GM12878 (cell line): Measurements from ENCODE around the gene ZNF407. TPM values are rescaled to one million over a fixed set of nuclear protein-coding genes. Genes with fewer than 3 reads are reported as not detected.
A peak's percentile ranks its signal among the peaks of the same experiment; 100 is the strongest.

Experiments
- ATAC-seq: fragments of 200-7000 bp; cut with Tn5 transposase; 3 replicates; pipeline ENCODE4 v1.9.1; 2020; ENCODE audit warnings: mild to moderate bottlenecking, moderate library complexity
- BruUV-seq: library from RNA; stranded (reverse); fragments of 400-500 nt; replicated peaks from 2 replicates; lab custom pipeline; 2021; lab: Mats Ljungman, UMichigan
- CTCF ChIA-PET: fragments of 300-600 bp; sonication (Branson Sonifier 250); formaldehyde crosslinking; extraction: SDS; loops from one replicate; lab custom pipeline; 2021; ENCODE audit warnings: inconsistent platforms; lab: Yijun Ruan, JAX
- POLR2A ChIA-PET: fragments of 350-600 bp; formaldehyde crosslinking; extraction: SDS; loops from one replicate; lab custom pipeline; 2021; ENCODE audit warnings: inconsistent platforms; lab: Charles Lee
- RAD21 ChIA-PET: fragments of 300-600 bp; sonication (Branson Sonifier 250); formaldehyde crosslinking; loops from one replicate; lab custom pipeline; 2023; ENCODE audit warnings: antibody characterized with exemption; ENCODE audit not compliant: unreplicated experiment; lab: Charles Lee
- SMC1A ChIA-PET: fragments of 300-600 bp; sonication (Branson Sonifier 250); formaldehyde crosslinking; loops from one replicate; lab custom pipeline; 2023; ENCODE audit not compliant: unreplicated experiment, uncharacterized antibody; lab: Charles Lee
- DNase-seq: peaks from one replicate; pipeline ENCODE4 v3.0.0-alpha.2; 2011; ENCODE audit warnings: low read depth, low spot score
- FAIRE-seq: peaks from 3 replicates; lab custom pipeline; 2011; peaks lifted over from hg19 to GRCh38; lab: Jason Lieb, UNC
- H2AFZ ChIP-seq: 2 replicates; pipeline ENCODE4 v1.6.0; 2011; ENCODE audit warnings: low read depth, low read length, control low read depth; ENCODE audit not compliant: control insufficient read depth
- H3K27ac ChIP-seq: 2 replicates; pipeline ENCODE4 v1.5.1; 2011; ENCODE audit warnings: control low read depth; ENCODE audit not compliant: control insufficient read depth, insufficient read depth
- H3K27me3 ChIP-seq, 2 experiments: replicated peaks in 1 of 2; 2 replicates each; pipeline versions ENCODE4 v1.6.0 to v1.6.1; 2011; ENCODE audit warnings: low read length in 1 of 2; ENCODE audit not compliant: control insufficient read depth in 2 of 2, insufficient read depth in 2 of 2
- H3K36me3 ChIP-seq, 2 experiments: 2 replicates each; pipeline ENCODE4 v1.5.1; 2011; ENCODE audit warnings: low read length in 1 of 2; ENCODE audit not compliant: control insufficient read depth in 2 of 2, insufficient read depth in 2 of 2
- H3K4me1 ChIP-seq: 2 replicates; pipeline ENCODE4 v1.6.1; 2011; ENCODE audit warnings: mild to moderate bottlenecking, low read length, moderate library complexity, mixed read lengths; ENCODE audit not compliant: control insufficient read depth, insufficient read depth
- H3K4me2 ChIP-seq: 2 replicates; pipeline ENCODE4 v1.6.0; 2011; ENCODE audit warnings: control low read depth; ENCODE audit not compliant: control insufficient read depth, insufficient read depth
- H3K4me3 ChIP-seq: fragments of 200-600 bp; sonication (generic); 2 replicates; pipeline ENCODE4 v1.5.1; 2016
- H3K79me2 ChIP-seq: 2 replicates; pipeline ENCODE4 v1.6.0; 2011; ENCODE audit warnings: low read length; ENCODE audit not compliant: control insufficient read depth, insufficient read depth
- H3K9ac ChIP-seq: 2 replicates; pipeline ENCODE4 v1.8.0; 2011; ENCODE audit warnings: low read length, control low read depth, mixed read lengths; ENCODE audit not compliant: control insufficient read depth, insufficient read depth
- H3K9me3 ChIP-seq: replicated peaks from 3 replicates; pipeline ENCODE4 v1.5.1; 2011; ENCODE audit warnings: mild to moderate bottlenecking, low read length; ENCODE audit not compliant: control insufficient read depth, insufficient read depth
- H4K20me1 ChIP-seq: 2 replicates; pipeline ENCODE4 v1.6.0; 2011; ENCODE audit not compliant: control insufficient read depth, insufficient read depth
- RAD21 ChIP-seq: IDR thresholded peaks from 2 replicates; pipeline ENCODE4 v1.6.1; 2011; ENCODE audit warnings: mild to moderate bottlenecking, low read depth, low read length, moderate library complexity; ENCODE audit not compliant: insufficient read depth
- SMC3 ChIP-seq: IDR thresholded peaks from 2 replicates; pipeline ENCODE4 v1.6.1; 2011; ENCODE audit warnings: low read length, improper control_type of control experiment, borderline replicate concordance
- ZNF207 ChIP-seq: fragments of 450-650 bp; IDR thresholded peaks from 2 replicates; pipeline ENCODE4 v1.6.1; 2014; ENCODE audit warnings: antibody characterized with exemption, mild to moderate bottlenecking, borderline replicate concordance
- WGBS: methylation state at CpG from one replicate; pipeline ENCODE4 v1.1.6; 2016; ENCODE audit warnings: low lambda C conversion rate; ENCODE audit not compliant: insufficient replicate concordance, insufficient coverage; ENCODE audit errors: missing lambda C conversion rate; 5-methylcytosine and 5-hydroxymethylcytosine counted together
- in situ Hi-C: fragments of 300-500 bp; cut with MboI; formaldehyde crosslinking; loops from 9 replicates; pipeline ENCODE4 v1.14.3; 2018; ENCODE audit warnings: mixed read lengths
- intact Hi-C: fragments of 100-400 bp; cut with micrococcal nuclease; formaldehyde crosslinking; loops from one replicate; pipeline ENCODE4 v1.14.2; 2022; ENCODE audit not compliant: unreplicated experiment
- polyA plus RNA-seq, 11 experiments: library from polyadenylated mRNA; depleted of rRNA in 4 of 11; unstranded in 6 of 11; stranded (reverse) in 5 of 11; fragments of >200 nt; fragmentation: Nextera tagmentation in 4 of 11; fragmentation: Illumina TruSeq in 1 of 11; extraction: Ambion mirVana in 4 of 11; extraction: Trizol in 1 of 11; gene quantifications; 1 replicate in 1 of 11; 2 replicates in 10 of 11; pipeline versions ENCODE4 v1.2.1 to v1.2.3, GENCODE V29; 2011 to 2016; ENCODE audit warnings: inconsistent platforms in 2 of 11, missing spikeins in 2 of 11, low read depth in 1 of 11
- total RNA-seq, 4 experiments: library from RNA; depleted of rRNA in 3 of 4; stranded (reverse); fragments of >200 nt in 3 of 4; fragmentation: Illumina TruSeq in 1 of 4; extraction: Trizol in 1 of 4; gene quantifications; 2 replicates each; pipeline versions ENCODE4 v1.2.1 to v1.2.3, GENCODE V29; 2013 to 2021
- TF ChIP-seq, protein P1 (sequence below), 3 experiments: IDR thresholded peaks in 2 of 3; conservative IDR thresholded peaks in 1 of 3; 2 replicates each; pipeline ENCODE4 v1.5.1; 2011; ENCODE audit warnings: low read depth in 3 of 3, low read length in 3 of 3, mild to moderate bottlenecking in 3 of 3, control low read depth in 2 of 3, moderate library complexity in 2 of 3, inconsistent platforms in 1 of 3, mixed read lengths in 1 of 3; ENCODE audit not compliant: control insufficient read depth in 2 of 3, insufficient read depth in 1 of 3; ENCODE audit errors: extremely low read depth in 1 of 3

The ZNF407 gene
- total and polyA plus RNA-seq, 10 of the 15 experiments (the other 5 are each of a cell fraction or from before 2014, with no cell fraction given), result 0.69 to 11.6 (median 5.3) TPM

DNA sequence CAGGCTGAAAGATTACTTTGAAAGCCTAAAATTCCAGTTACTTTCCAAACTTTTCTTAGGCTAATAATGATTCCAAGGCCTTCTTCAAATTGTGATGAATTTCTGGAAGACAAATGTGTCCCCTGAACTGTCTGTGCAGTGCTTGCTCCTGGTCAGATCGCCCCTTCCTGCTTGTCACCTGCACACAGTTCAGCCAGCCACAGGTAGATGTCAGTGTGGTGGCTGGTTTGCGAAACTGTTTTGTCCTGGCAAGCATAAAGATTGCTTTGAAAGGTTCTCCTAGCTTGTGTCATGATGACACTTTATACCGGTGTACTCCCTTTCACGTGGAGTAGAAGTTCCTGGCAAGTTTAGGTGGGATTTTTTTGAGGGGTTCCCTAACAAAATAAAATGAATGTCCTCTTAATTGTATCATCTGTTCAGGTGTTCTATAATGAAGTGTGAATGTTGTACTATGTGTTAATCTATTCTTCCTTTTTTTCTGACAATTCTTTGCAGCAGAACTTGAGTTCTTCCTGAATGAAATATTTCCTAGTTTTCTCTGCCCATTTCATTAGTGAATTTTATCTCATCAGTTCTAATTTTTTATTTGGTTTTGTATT is 298.8 kb downstream of the ZNF407 start:
- POLR2A ChIA-PET, result interaction anchor here (0.5 to 1.1 kb wide), 2 partner anchors 9 to 68 kb away, joined by 3 read pairs; no protein-coding TSS in a partner anchor
- CTCF ChIA-PET, result interaction anchor here (0.9 to 2.3 kb wide), 14 partner anchors 9 to 583 kb away, joined by 3 to 19 read pairs (median 4); no protein-coding TSS in a partner anchor
- no peaks in the 10 kb centered on the region for H4K20me1 ChIP-seq
- H3K79me2 ChIP-seq, result no peaks in the 10 kb centered on the region
- H3K27me3 ChIP-seq, result no peaks in the 10 kb centered on the region
- no peak overlapping the region for H3K27ac ChIP-seq
- SMC1A ChIA-PET, result interaction anchor here (1.0 to 3.0 kb wide), 9 partner anchors 52 to 584 kb away, joined by 3 to 15 read pairs (median 4); no protein-coding TSS in a partner anchor
- no peaks in the 10 kb centered on the region for H3K9me3 ChIP-seq
- no peak for FAIRE-seq
- no peak overlapping the region for H2AFZ ChIP-seq
- RAD21 ChIA-PET, result interaction anchor here (0.6 to 2.3 kb wide), 6 partner anchors 27 to 583 kb away, joined by 3 to 8 read pairs (median 4); no protein-coding TSS in a partner anchor
- no peaks in the 10 kb centered on the region for H3K36me3 ChIP-seq
- no peaks in the 10 kb centered on the region for H3K4me1 ChIP-seq
- intact Hi-C loops (loop anchor here (2.0 to 5.0 kb wide), 2 partner anchors 66 to 582 kb away; no protein-coding TSS in a partner anchor), in situ Hi-C loops (no loop called here)
- TF ChIP-seq SMC3, result peak; percentile 53; the same call in 1 of the 2 replicates
- TF ChIP-seq ZNF207, result no peak
- TF ChIP-seq RAD21, result peak; percentile 76
- TF ChIP-seq, protein P1, sequence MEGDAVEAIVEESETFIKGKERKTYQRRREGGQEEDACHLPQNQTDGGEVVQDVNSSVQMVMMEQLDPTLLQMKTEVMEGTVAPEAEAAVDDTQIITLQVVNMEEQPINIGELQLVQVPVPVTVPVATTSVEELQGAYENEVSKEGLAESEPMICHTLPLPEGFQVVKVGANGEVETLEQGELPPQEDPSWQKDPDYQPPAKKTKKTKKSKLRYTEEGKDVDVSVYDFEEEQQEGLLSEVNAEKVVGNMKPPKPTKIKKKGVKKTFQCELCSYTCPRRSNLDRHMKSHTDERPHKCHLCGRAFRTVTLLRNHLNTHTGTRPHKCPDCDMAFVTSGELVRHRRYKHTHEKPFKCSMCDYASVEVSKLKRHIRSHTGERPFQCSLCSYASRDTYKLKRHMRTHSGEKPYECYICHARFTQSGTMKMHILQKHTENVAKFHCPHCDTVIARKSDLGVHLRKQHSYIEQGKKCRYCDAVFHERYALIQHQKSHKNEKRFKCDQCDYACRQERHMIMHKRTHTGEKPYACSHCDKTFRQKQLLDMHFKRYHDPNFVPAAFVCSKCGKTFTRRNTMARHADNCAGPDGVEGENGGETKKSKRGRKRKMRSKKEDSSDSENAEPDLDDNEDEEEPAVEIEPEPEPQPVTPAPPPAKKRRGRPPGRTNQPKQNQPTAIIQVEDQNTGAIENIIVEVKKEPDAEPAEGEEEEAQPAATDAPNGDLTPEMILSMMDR (IDR thresholded peaks at IDR 0.05 in 2 of 3, conservative IDR thresholded peaks at IDR 0.05 in 1 of 3; ENCODE audit: control insufficient read depth in 2 of 3, extremely low read depth in 1 of 3, insufficient read depth in 1 of 3, low read depth in 3 of 3, low read length in 3 of 3), result peak; percentile 60 to 71 (median 63)
- WGBS, result 42% methylated on average over 4 of the region's 4 CpGs
- no peak overlapping the region for H3K4me2 ChIP-seq
- no peak for DNase-seq
- no TSS peak for BruUV-seq
- ATAC-seq, result peak; percentile 92
- no peak overlapping the region for H3K9ac ChIP-seq
- H3K4me3 ChIP-seq, result no peak overlapping the region
